GM18520 (cell line): ENCODE measurements around the gene ERICH3.

ENCODE experiments used
- ATAC-seq: cut with Tn5 transposase; IDR thresholded peaks from one replicate; pipeline ENCODE4 v1.9.1; 2021; ENCODE audit not compliant: unreplicated experiment

Gene ERICH3

DNA sequence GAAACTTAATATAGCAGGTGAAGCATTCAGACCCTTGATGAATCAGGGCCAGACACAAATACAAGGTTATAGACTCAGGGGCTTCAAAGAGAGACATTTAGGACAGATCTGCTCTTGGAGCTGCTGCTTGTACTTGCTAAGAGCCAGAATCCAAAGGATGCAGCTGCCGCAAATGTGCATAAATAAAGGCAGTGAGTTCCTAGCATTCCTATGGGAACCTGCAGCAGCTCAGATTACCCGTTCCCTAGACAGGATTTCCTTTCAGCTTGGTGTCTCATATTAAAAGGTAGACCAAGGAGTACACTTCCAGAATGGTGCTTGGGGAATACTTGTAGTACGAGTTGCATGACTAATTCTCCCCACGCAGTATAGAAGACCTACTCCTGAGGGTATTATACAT, 151.4 kb downstream of the ERICH3 start:
- ATAC-seq, result no peak
